Astrocyte of the spinal cord (primary cell): ENCODE measurements around the gene PPP1R13B.

ENCODE experiments used
- DNase-seq: peaks from one replicate; pipeline ENCODE4 v3.0.0; 2011; ENCODE audit warnings: low read depth, low spot score
- H3K4me3 ChIP-seq: 2 replicates; pipeline ENCODE4 v1.5.1; 2011; ENCODE audit warnings: low read depth, mild to moderate bottlenecking, low read length, moderate library complexity
- CTCF ChIP-seq: IDR thresholded peaks from 2 replicates; pipeline ENCODE4 v1.5.1; 2012; ENCODE audit warnings: low read depth, mild to moderate bottlenecking, low read length, inconsistent platforms
- in situ Hi-C: cut with HindIII; loops from 2 replicates; pipeline ENCODE4 v1.10.0; 2017; ENCODE audit warnings: low sequenced_read_pairs

PPP1R13B gene

GRCh38 chr14:103833711-103834110 is 13.7 kb downstream of the PPP1R13B start:
- no peak overlapping the region for H3K4me3 ChIP-seq
- no peak for DNase-seq
- in situ Hi-C loops = no loop called here
- no peak for TF ChIP-seq CTCF

GRCh38 chr14:103832046-103832445 is 15.3 kb downstream of the PPP1R13B start:
- DNase-seq = no peak
- no peak for TF ChIP-seq CTCF
- in situ Hi-C loops = no loop called here
- H3K4me3 ChIP-seq = no peak overlapping the region

GRCh38 chr14:103830511-103831270 is 16.7 kb downstream of the PPP1R13B start:
- TF ChIP-seq CTCF = no peak
- no peak overlapping the region for H3K4me3 ChIP-seq
- DNase-seq = no peak
- in situ Hi-C loops = no loop called here

GRCh38 chr14:103828315-103828967 is 18.9 kb downstream of the PPP1R13B start:
- no peak for DNase-seq
- H3K4me3 ChIP-seq = no peak overlapping the region
- in situ Hi-C loops = no loop called here
- no peak for TF ChIP-seq CTCF

- no peak overlapping the region for H3K4me3 ChIP-seq
- in situ Hi-C loops = no loop called here
- TF ChIP-seq CTCF = no peak
- DNase-seq = no peak
These were observed 22.3 kb downstream of the PPP1R13B start for GRCh38 chr14:103825101-103825500.

GRCh38 chr14:103820908-103821307 is 26.5 kb downstream of the PPP1R13B start:
- no peak overlapping the region for H3K4me3 ChIP-seq
- DNase-seq = no peak
- in situ Hi-C loops = no loop called here
- TF ChIP-seq CTCF = no peak
